Suprapubic skin (tissue), 4 donors: Measurements from ENCODE around the gene PTPRA. TPM values are rescaled to one million over a fixed set of nuclear protein-coding genes. Genes with fewer than 3 reads are reported as not detected.
A peak's percentile ranks its signal among the peaks of the same experiment; 100 is the strongest.

Experiments
- DNase-seq, 2 donors: peaks; one replicate each; pipeline ENCODE4 v3.0.0-alpha.2; 2019; ENCODE audit warnings: low spot score in 2 of 2
- H3K27ac ChIP-seq: fragments of 200-600 bp; sonication (generic); one replicate; pipeline ENCODE4 v1.5.1; 2019
- H3K27me3 ChIP-seq: fragments of 200-600 bp; sonication (generic); one replicate; pipeline ENCODE4 v1.5.1; 2019
- H3K36me3 ChIP-seq: fragments of 200-600 bp; sonication (generic); one replicate; pipeline ENCODE4 v1.5.1; 2019
- H3K4me1 ChIP-seq: fragments of 200-600 bp; sonication (generic); one replicate; pipeline ENCODE4 v1.5.1; 2019
- H3K4me3 ChIP-seq: fragments of 200-600 bp; sonication (generic); one replicate; pipeline ENCODE4 v1.5.1; 2019; ENCODE audit warnings: mild to moderate bottlenecking
- H3K9me3 ChIP-seq: fragments of 200-600 bp; sonication (generic); one replicate; pipeline ENCODE4 v1.5.1; 2019
- EP300 ChIP-seq: sonication (generic); formaldehyde crosslinking; IDR thresholded peaks from one replicate; pipeline ENCODE4 v1.6.1; 2017; ENCODE audit warnings: antibody characterized with exemption
- POLR2A ChIP-seq, 2 donors: fragments of 450-650 bp; IDR thresholded peaks; one replicate each; pipeline ENCODE4 v1.6.1; 2017; ENCODE audit warnings: antibody characterized with exemption in 2 of 2, mild to moderate bottlenecking in 2 of 2, moderate library complexity in 2 of 2
- POLR2AphosphoS5 ChIP-seq, 3 donors: sonication (generic); formaldehyde crosslinking; IDR thresholded peaks; one replicate each; pipeline ENCODE4 v1.6.1; 2017; ENCODE audit warnings: antibody characterized with exemption in 3 of 3
- WGBS: methylation state at CpG from one replicate; pipeline ENCODE4 v1.1.5; 2018; 5-methylcytosine and 5-hydroxymethylcytosine counted together
- total RNA-seq, 4 donors: library from RNA; depleted of rRNA; stranded (reverse); fragments of >200 nt; gene quantifications; one replicate each; pipeline ENCODE4 v1.1.0, GENCODE V29; 2016
- TF ChIP-seq, protein P1 (sequence below), 2 donors: fragments of 200-600 bp in 1 of 2; fragments of 450-650 bp in 1 of 2; sonication (generic) in 1 of 2; IDR thresholded peaks; one replicate each; pipeline ENCODE4 v1.5.1; 2016 to 2019; ENCODE audit warnings: antibody characterized with exemption in 2 of 2, mild to moderate bottlenecking in 1 of 2, moderate library complexity in 1 of 2

PTPRA gene
- total RNA-seq, 4 donors from 2014 or later: 47.7 to 83.0 (median 73.4) TPM

DNA sequence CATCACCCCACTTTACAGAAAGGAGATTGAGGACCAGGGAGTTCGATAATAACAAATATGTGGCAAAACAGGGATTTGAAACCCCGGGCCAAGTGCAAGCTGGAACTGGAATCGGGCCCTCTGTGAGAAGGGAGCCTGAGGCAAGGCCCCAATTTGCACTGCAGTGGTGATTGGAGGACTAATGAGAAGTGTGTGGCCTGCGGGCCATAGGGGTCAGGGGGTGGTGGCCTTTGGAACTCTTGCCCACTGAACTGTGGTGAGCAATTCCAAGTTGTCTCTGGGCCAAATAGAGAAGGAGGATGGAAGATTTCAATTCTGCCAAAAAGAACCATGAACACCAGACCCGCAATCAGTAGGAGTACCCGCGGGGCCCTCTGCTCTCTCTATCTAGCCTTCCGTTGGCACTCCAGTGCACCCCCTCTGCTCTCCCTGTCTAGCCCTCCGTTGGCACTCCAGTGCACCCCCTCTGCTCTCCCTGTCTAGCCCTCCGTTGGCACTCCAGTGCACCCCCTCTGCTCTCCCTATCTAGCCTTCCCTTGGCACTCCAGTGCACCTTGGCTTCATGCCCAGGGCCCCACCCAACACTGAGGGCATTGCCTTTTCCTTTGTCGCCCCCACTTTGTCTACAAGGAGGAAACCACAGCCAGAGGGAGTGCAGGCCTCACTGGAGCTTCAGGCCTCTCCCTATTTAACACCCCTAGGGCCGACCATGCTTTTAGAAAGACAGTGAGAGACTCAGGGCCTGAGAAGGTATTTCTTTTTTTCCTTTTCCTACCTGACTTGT, 6.0 kb upstream of the PTPRA start:
- no peak overlapping the region for H3K27ac ChIP-seq
- 72% methylated on average over 12 of the region's 12 CpGs for WGBS
- no peak for DNase-seq
- H3K36me3 ChIP-seq: peaks cover 44% of the 10 kb centered on the region
- TF ChIP-seq POLR2A (IDR thresholded peaks at IDR 0.05) (no peak), POLR2AphosphoS5 (IDR thresholded peaks at IDR 0.05) (no peak), EP300 (no peak)
- TF ChIP-seq, protein P1, sequence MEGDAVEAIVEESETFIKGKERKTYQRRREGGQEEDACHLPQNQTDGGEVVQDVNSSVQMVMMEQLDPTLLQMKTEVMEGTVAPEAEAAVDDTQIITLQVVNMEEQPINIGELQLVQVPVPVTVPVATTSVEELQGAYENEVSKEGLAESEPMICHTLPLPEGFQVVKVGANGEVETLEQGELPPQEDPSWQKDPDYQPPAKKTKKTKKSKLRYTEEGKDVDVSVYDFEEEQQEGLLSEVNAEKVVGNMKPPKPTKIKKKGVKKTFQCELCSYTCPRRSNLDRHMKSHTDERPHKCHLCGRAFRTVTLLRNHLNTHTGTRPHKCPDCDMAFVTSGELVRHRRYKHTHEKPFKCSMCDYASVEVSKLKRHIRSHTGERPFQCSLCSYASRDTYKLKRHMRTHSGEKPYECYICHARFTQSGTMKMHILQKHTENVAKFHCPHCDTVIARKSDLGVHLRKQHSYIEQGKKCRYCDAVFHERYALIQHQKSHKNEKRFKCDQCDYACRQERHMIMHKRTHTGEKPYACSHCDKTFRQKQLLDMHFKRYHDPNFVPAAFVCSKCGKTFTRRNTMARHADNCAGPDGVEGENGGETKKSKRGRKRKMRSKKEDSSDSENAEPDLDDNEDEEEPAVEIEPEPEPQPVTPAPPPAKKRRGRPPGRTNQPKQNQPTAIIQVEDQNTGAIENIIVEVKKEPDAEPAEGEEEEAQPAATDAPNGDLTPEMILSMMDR (IDR thresholded peaks at IDR 0.05): no peak
- H3K4me1 ChIP-seq: peaks cover 20% of the 10 kb centered on the region
- no peaks in the 10 kb centered on the region for H3K9me3 ChIP-seq
- no peaks in the 10 kb centered on the region for H3K27me3 ChIP-seq
- no peak overlapping the region for H3K4me3 ChIP-seq

DNA sequence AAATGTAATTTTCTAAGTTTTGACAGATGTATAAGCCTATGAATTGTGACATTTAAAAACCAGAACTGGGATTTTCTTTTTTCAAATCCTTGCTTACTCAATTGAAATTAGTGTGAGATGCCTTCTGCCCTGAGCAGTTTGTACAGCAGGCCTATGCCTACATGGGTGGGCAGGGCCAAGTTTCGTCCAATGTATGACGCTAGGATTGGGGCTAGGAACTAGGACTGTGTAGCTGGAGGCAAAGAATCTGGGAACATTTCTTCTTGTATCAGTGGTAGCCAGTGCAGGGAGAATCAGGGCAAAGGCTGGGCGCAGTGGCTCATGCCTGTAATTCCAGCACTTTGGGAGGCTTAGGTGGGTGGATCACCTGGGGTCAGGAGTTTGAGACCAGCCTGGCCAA, 3.9 kb upstream of the PTPRA start:
- no peak overlapping the region for H3K27ac ChIP-seq
- DNase-seq: no peak
- H3K36me3 ChIP-seq: peaks cover 23% of the 10 kb centered on the region
- H3K4me1 ChIP-seq: peaks cover 31% of the 10 kb centered on the region
- TF ChIP-seq EP300 (no peak), POLR2A (IDR thresholded peaks at IDR 0.05) (no peak), POLR2AphosphoS5 (IDR thresholded peaks at IDR 0.05) (no peak)
- TF ChIP-seq, protein P1 (IDR thresholded peaks at IDR 0.05): no peak
- 96% methylated on average over 3 of the region's 3 CpGs for WGBS
- no peaks in the 10 kb centered on the region for H3K27me3 ChIP-seq
- no peaks in the 10 kb centered on the region for H3K9me3 ChIP-seq
- H3K4me3 ChIP-seq: no peak overlapping the region

- H3K4me3 ChIP-seq: no peak overlapping the region
- H3K27me3 ChIP-seq: no peaks in the 10 kb centered on the region
- H3K9me3 ChIP-seq: no peaks in the 10 kb centered on the region
- peaks cover 47% of the 10 kb centered on the region for H3K4me1 ChIP-seq
- TF ChIP-seq POLR2A (IDR thresholded peaks at IDR 0.05) (no peak), POLR2AphosphoS5 (IDR thresholded peaks at IDR 0.05) (no peak), EP300 (no peak)
- TF ChIP-seq, protein P1 (IDR thresholded peaks at IDR 0.05): no peak
- 25% methylated on average over 2 of the region's 2 CpGs for WGBS
- H3K36me3 ChIP-seq: peaks cover 6% of the 10 kb centered on the region
- peak overlapping the region; percentile 30 for H3K27ac ChIP-seq
- no peak for DNase-seq
Measured at GRCh38 chr20:2871111-2871465, 2.2 kb upstream of the PTPRA start.

DNA sequence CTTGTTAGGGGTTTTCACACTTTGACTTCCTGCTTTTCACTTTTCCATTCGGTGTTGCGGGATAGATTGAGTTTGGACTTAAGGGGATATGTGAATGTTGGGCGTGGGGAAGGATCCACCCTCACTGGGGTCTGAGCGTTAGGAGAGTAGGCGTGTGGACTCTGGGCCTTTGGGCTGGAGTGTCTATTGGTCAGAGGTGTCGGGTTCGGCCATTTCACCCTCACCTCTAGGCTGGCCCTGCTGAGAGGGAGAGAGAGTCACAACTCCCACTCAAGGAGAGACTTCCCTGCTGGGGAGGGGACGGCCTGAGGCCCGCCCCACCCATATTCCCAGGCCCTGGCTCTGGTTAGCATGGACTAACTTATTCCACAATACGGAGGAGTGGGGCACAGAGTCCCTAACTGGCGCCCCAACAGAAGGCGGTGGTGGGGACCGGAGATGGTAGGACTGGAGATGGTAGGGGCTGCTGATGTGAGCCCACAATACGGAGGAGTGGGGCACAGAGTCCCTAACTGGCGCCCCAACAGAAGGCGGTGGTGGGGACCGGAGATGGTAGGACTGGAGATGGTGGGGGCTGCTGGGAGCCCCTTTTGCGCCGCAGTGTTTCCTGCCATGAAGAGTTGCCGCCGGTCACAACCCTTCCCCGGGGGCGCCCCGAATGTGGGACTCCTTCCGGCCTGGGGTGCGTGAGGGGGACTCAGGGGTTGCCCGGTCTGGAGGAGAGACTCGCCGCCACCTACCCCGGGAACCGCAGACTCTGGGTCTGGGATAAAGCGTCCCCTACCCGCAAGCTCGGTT, 1.4 kb upstream of the PTPRA start:
- no peak for DNase-seq

GRCh38 chr20:2872459-2873009, 747 bp upstream of the PTPRA start:
- WGBS: 0% methylated on average over 17 of the region's 49 CpGs
- peak in 1 of 2 donors; percentile 78 for DNase-seq

More for the DNA sequence above, 1.4 kb upstream of the PTPRA start:
- no peaks in the 10 kb centered on the region for H3K36me3 ChIP-seq
- H3K27ac ChIP-seq: no peak overlapping the region
- peak overlapping the region; percentile 75 for H3K4me3 ChIP-seq
- H3K27me3 ChIP-seq: no peaks in the 10 kb centered on the region
- peaks cover 47% of the 10 kb centered on the region for H3K4me1 ChIP-seq
- H3K9me3 ChIP-seq: no peaks in the 10 kb centered on the region
- no peak for TF ChIP-seq EP300
- 43% methylated on average over 14 of the region's 34 CpGs for WGBS

More at GRCh38 chr20:2872459-2873009, 747 bp upstream of the PTPRA start:
- H3K9me3 ChIP-seq: no peaks in the 10 kb centered on the region
- H3K4me3 ChIP-seq: peak overlapping the region; percentile 75
- H3K4me1 ChIP-seq: peaks cover 47% of the 10 kb centered on the region
- no peaks in the 10 kb centered on the region for H3K27me3 ChIP-seq
- H3K27ac ChIP-seq: peak overlapping the region; percentile 90
- TF ChIP-seq, protein P1 (IDR thresholded peaks at IDR 0.05): peak in 1 of 2 donors; percentile 17
- TF ChIP-seq POLR2A (IDR thresholded peaks at IDR 0.05) (no peak), POLR2AphosphoS5 (IDR thresholded peaks at IDR 0.05) (no peak), EP300 (no peak)
- H3K36me3 ChIP-seq: no peaks in the 10 kb centered on the region
